Uterus (tissue), 4 donors: Measurements from ENCODE around the gene ADCY3. TPM values are rescaled to one million over a fixed set of nuclear protein-coding genes. Genes with fewer than 3 reads are reported as not detected.

ENCODE experiments used
- DNase-seq, 2 donors: peaks; one replicate each; pipeline ENCODE4 v3.0.0-alpha.2; 2019 to 2020
- H3K27ac ChIP-seq, 2 donors: fragments of 200-600 bp; sonication (generic); 1 replicate in 1 of 2; 2 replicates in 1 of 2; pipeline ENCODE4 v1.5.1; 2016 to 2018
- H3K27me3 ChIP-seq, 2 donors: fragments of 200-600 bp; sonication (generic); one replicate each; pipeline ENCODE4 v1.5.1; 2018 to 2019; ENCODE audit warnings: control low read depth in 1 of 2
- H3K36me3 ChIP-seq, 2 donors: fragments of 200-600 bp; sonication (generic); one replicate each; pipeline ENCODE4 v1.5.1; 2019; ENCODE audit warnings: control low read depth in 1 of 2
- H3K4me1 ChIP-seq, 2 donors: fragments of 200-600 bp; sonication (generic); one replicate each; pipeline ENCODE4 v1.5.1; 2018 to 2019; ENCODE audit warnings: control low read depth in 1 of 2
- H3K4me3 ChIP-seq, 2 donors: fragments of 200-600 bp; sonication (generic); 1 replicate in 1 of 2; 2 replicates in 1 of 2; pipeline ENCODE4 v1.5.1; 2018 to 2019; ENCODE audit warnings: mild to moderate bottlenecking in 1 of 2
- H3K9me3 ChIP-seq, 2 donors: fragments of 200-600 bp; sonication (generic); one replicate each; pipeline ENCODE4 v1.5.1; 2019; ENCODE audit warnings: control low read depth in 1 of 2
- POLR2A ChIP-seq, 2 donors: fragments of 450-650 bp; IDR thresholded peaks; one replicate each; pipeline ENCODE4 v1.6.1; 2016; ENCODE audit warnings: antibody characterized with exemption in 2 of 2, mild to moderate bottlenecking in 1 of 2, moderate library complexity in 1 of 2
- intact Hi-C: fragments of 100-400 bp; cut with DNase I; formaldehyde crosslinking; loops from one replicate; pipeline ENCODE4 v1.15.1; 2023; ENCODE audit warnings: low total_unique reads
- total RNA-seq, 4 donors: library from RNA; depleted of rRNA in 3 of 4; stranded (reverse); fragments of >200 nt in 3 of 4; gene quantifications; one replicate each; pipeline versions ENCODE4 v1.1.0 to v1.2.4, GENCODE V29; 2014 to 2023
- TF ChIP-seq, protein P1 (sequence below), 4 experiments: fragments of 200-600 bp in 2 of 4; fragments of 450-650 bp in 2 of 4; sonication (generic) in 2 of 4; IDR thresholded peaks; one replicate each; pipeline ENCODE4 v1.5.1; 2016 to 2019; ENCODE audit warnings: antibody characterized with exemption in 4 of 4, mild to moderate bottlenecking in 2 of 4, moderate library complexity in 1 of 4
- donor health status: DM: yes; HTN: yes; CAD: no.

ADCY3 gene
- total RNA-seq, 4 donors from 2014 or later, result 37.9 to 104 (median 51.7) TPM

GRCh38 chr2:24828238-24828996, 91.6 kb downstream of the ADCY3 start:
- no peak for TF ChIP-seq POLR2A (IDR thresholded peaks at IDR 0.05)
- TF ChIP-seq, protein P1, sequence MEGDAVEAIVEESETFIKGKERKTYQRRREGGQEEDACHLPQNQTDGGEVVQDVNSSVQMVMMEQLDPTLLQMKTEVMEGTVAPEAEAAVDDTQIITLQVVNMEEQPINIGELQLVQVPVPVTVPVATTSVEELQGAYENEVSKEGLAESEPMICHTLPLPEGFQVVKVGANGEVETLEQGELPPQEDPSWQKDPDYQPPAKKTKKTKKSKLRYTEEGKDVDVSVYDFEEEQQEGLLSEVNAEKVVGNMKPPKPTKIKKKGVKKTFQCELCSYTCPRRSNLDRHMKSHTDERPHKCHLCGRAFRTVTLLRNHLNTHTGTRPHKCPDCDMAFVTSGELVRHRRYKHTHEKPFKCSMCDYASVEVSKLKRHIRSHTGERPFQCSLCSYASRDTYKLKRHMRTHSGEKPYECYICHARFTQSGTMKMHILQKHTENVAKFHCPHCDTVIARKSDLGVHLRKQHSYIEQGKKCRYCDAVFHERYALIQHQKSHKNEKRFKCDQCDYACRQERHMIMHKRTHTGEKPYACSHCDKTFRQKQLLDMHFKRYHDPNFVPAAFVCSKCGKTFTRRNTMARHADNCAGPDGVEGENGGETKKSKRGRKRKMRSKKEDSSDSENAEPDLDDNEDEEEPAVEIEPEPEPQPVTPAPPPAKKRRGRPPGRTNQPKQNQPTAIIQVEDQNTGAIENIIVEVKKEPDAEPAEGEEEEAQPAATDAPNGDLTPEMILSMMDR (IDR thresholded peaks at IDR 0.05), result no peak
- Histone ChIP-seq H3K4me1 (no peaks in the 10 kb centered on the region), H3K36me3 (no peaks in the 10 kb centered on the region), H3K9me3 (no peaks in the 10 kb centered on the region), H3K27me3 (no peaks in the 10 kb centered on the region), H3K27ac (no peak overlapping the region), H3K4me3 (no peak overlapping the region)
- peak in 1 of 2 donors; percentile 12 for DNase-seq
- intact Hi-C loops, result loop anchor here (5.0 kb wide), 1 partner anchor 421 kb away; no protein-coding TSS in a partner anchor

DNA sequence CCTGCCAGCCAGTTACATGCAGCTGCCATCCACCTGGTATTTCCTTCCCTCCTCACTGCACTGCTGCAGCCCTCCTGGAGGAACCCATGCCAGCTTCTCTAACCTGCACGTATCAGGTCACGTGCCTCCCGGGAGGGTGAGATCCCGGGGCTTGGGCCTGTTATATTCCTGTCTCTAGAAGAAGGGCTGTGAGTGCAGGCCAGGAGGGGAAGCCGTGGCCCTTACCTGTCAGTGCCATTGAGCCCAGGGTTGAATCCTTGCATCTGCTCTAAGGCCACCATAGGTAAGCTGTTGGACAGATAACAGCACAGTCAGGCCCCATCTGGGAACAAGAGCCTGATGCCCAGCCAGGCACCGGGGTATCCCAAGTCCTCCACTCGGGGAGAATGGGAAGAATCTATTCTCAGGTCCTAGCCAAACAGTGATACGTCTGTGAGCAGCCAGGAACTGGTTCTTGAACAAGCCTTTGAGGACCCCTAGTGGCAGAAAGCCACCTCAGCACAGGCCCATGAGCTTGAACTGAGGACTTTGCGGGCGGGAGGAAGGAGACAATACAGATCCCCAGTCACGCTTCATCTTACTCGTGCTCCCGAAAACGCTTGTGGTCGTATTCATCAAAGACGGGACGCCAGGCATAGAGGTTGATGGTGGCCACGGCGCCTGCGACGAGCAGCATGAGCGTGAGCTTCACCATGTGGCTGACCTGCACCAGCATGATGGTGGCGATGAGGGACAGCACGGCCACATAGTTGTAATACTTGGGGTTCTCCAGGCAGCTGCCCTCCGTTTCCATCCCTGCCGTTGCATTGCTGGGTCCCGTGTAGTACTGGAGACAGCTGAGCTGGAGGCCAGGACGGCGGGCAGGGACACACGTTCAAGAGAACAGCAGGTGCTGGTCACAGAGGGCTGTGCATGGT, 92.5 kb downstream of the ADCY3 start:
- H3K27ac ChIP-seq, result peak overlapping the region; percentile 12 to 27
- no peaks in the 10 kb centered on the region for H3K27me3 ChIP-seq
- peak; percentile 80 to 86 for DNase-seq
- no peaks in the 10 kb centered on the region for H3K36me3 ChIP-seq
- no peak overlapping the region for H3K4me3 ChIP-seq
- H3K4me1 ChIP-seq, result no peaks in the 10 kb centered on the region
- no peaks in the 10 kb centered on the region for H3K9me3 ChIP-seq
- intact Hi-C loops, result loop anchor here (5.0 kb wide), 1 partner anchor 420 kb away; no protein-coding TSS in a partner anchor
- no peak for TF ChIP-seq POLR2A (IDR thresholded peaks at IDR 0.05)
- TF ChIP-seq, protein P1 (IDR thresholded peaks at IDR 0.05), result peak; percentile 87 to 91 (median 88)

- no peak for TF ChIP-seq POLR2A (IDR thresholded peaks at IDR 0.05)
- TF ChIP-seq, protein P1 (IDR thresholded peaks at IDR 0.05), result no peak
- H3K36me3 ChIP-seq, result no peaks in the 10 kb centered on the region
- DNase-seq, result no peak
- H3K27me3 ChIP-seq, result no peaks in the 10 kb centered on the region
- no peaks in the 10 kb centered on the region for H3K4me1 ChIP-seq
- H3K27ac ChIP-seq, result no peak overlapping the region
- H3K4me3 ChIP-seq, result no peak overlapping the region
- no peaks in the 10 kb centered on the region for H3K9me3 ChIP-seq
- intact Hi-C loops, result loop anchor here (5.0 kb wide), 1 partner anchor 419 kb away; no protein-coding TSS in a partner anchor
Measured at GRCh38 chr2:24826773-24827145, 93.3 kb downstream of the ADCY3 start.

GRCh38 chr2:24825883-24826772, 93.9 kb downstream of the ADCY3 start:
- H3K36me3 ChIP-seq, result no peaks in the 10 kb centered on the region
- intact Hi-C loops, result loop anchor here (5.0 kb wide), 1 partner anchor 419 kb away; no protein-coding TSS in a partner anchor
- H3K9me3 ChIP-seq, result no peaks in the 10 kb centered on the region
- TF ChIP-seq POLR2A (IDR thresholded peaks at IDR 0.05), result no peak
- TF ChIP-seq, protein P1 (IDR thresholded peaks at IDR 0.05), result no peak
- no peak overlapping the region for H3K4me3 ChIP-seq
- no peaks in the 10 kb centered on the region for H3K4me1 ChIP-seq
- DNase-seq, result peak in 1 of 2 donors; percentile 10
- H3K27me3 ChIP-seq, result no peaks in the 10 kb centered on the region
- H3K27ac ChIP-seq, result no peak overlapping the region
